Spinal cord (tissue), 10 donors: ENCODE measurements around the gene OR4M1. TPM values are rescaled to one million over a fixed set of nuclear protein-coding genes. Genes with fewer than 3 reads are reported as not detected.
"Not testable (repeated sequence)": the region's sequence is repeated elsewhere in the genome, so short reads cannot be mapped to it uniquely, and the experiment has no call there.

Experiments
- DNase-seq, 6 donors: peaks; one replicate each; pipeline versions ENCODE4 v3.0.0 to v3.0.0-alpha.2; 2013 to 2015; ENCODE audit warnings: low spot score in 6 of 6, low read depth in 4 of 6
- H3K27ac ChIP-seq: one replicate; pipeline ENCODE4 v1.5.1; 2013; ENCODE audit warnings: low read depth, low read length, control low read depth
- H3K27me3 ChIP-seq: one replicate; pipeline ENCODE4 v1.6.1; 2013; ENCODE audit warnings: low read length; ENCODE audit not compliant: control insufficient read depth, insufficient read depth
- H3K36me3 ChIP-seq: one replicate; pipeline ENCODE4 v1.6.1; 2013; ENCODE audit warnings: low read length; ENCODE audit not compliant: control insufficient read depth, insufficient read depth
- H3K4me1 ChIP-seq: one replicate; pipeline ENCODE4 v1.6.1; 2013; ENCODE audit warnings: low read length; ENCODE audit not compliant: control insufficient read depth, insufficient read depth
- H3K4me3 ChIP-seq: one replicate; pipeline ENCODE4 v1.5.1; 2013; ENCODE audit warnings: low read depth, low read length, control low read depth
- H3K9me3 ChIP-seq: one replicate; pipeline ENCODE4 v1.6.1; 2013; ENCODE audit warnings: low read length; ENCODE audit not compliant: control insufficient read depth, insufficient read depth
- WGBS: methylation state at CpG from one replicate; pipeline ENCODE4 v1.1.5; 2013; ENCODE audit warnings: missing lambda C conversion rate; ENCODE audit not compliant: insufficient coverage; 5-methylcytosine and 5-hydroxymethylcytosine counted together
- polyA plus RNA-seq, 2 donors: library from polyadenylated mRNA; unstranded; fragments of 120-200 nt; gene quantifications; one replicate each; pipeline ENCODE4 v1.2.1, GENCODE V29; 2013; ENCODE audit not compliant: insufficient read length in 2 of 2
- total RNA-seq, 2 donors: library from RNA; depleted of rRNA in 1 of 2; stranded (reverse); fragments of 120-200 nt in 1 of 2; fragments of >200 nt in 1 of 2; gene quantifications; one replicate each; pipeline versions ENCODE4 v1.2.3 to v1.2.4, GENCODE V29; 2013 to 2014
- donor health status: healthy.

OR4M1 gene
- total and polyA plus RNA-seq, 4 donors, result not detected

DNA sequence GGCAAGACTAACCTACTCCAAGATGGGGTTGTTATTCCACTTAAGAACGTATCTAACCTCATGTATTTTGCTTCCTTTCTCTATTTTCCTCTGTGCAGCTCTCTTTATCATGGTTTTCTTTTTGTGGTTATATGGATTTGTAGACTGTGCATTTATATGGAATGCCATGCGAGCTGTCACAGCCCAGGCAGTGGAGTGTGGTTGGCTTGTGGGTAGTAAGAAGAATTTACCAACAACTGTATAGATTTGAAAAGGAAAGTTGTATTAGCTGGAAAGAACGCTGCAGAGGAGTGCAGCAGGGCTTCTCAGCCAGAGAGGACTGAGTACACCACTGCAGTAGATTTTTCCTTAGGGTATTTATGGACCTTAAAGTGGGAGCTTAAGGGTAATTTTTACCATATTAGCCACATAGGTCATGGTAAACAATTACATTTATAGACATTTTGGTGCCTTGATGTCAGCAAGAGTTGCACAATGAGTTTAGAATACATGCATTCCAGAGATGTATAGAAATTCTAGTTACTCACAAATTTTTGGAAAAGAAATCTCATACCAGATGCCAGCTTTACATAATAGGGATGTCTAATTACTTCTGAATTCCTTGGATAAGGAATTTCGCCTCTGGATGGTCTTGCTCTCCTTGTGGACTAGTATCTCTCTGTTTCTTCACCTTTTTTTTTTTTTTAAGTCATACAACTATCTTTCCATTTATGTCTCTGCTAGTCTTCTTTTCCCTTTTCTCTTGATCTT is 40.0 kb downstream of the OR4M1 start:
- 82% methylated on average over 2 of the region's 4 CpGs for WGBS
- H3K4me3 ChIP-seq, DNase-seq, H3K27ac ChIP-seq, H3K36me3 ChIP-seq, H3K4me1 ChIP-seq, H3K27me3 ChIP-seq, H3K9me3 ChIP-seq: not testable (repeated sequence)

DNA sequence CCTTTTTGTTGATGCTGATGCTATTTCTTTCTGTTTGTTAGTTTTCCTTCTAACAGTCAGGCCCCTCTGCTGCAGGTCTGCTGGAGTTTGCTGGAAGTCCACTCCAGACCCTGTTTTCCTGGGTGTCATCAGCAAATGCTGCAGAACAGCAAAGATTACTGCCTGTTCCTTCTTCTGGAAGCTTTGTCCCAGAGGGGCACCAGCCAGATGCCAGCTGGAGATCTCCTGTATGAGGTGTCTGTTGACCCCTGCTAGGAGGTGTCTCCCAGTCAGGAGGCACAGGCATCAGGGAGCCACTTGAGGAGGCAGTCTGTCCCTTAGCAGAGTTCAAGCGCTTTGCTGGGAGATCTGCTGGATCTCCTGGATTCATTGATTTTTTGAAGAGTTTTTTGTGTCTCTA is 46.6 kb downstream of the OR4M1 start:
- H3K4me3 ChIP-seq, H3K27me3 ChIP-seq, DNase-seq, H3K9me3 ChIP-seq, H3K36me3 ChIP-seq, H3K4me1 ChIP-seq, H3K27ac ChIP-seq: not testable (repeated sequence)
- no CpG with 5 or more reads among the region's 1 CpG for WGBS

DNA sequence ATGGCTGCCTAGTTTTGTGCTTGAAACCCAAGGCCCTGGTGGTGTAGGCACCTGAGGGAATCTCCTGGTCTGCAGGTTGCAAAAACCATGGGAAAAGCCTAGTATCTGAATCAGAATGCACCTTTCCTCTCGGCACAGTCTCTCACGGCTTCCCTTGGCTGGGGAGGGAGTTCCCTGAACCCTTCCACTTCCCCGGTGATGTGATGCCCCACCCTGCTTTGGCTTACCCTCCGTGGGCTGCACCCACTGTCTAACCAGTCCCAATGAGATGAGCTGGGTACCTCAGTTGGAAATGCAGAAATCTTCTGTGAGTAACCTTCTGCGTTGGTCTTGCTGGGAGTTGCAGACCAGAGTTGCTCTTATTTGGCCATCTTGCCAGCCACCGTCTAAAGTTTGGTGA is 47.7 kb downstream of the OR4M1 start:
- DNase-seq, H3K27me3 ChIP-seq, H3K9me3 ChIP-seq, H3K4me1 ChIP-seq, H3K27ac ChIP-seq, H3K36me3 ChIP-seq, H3K4me3 ChIP-seq: not testable (repeated sequence)
- WGBS, result 66% methylated on average over 3 of the region's 6 CpGs

DNA sequence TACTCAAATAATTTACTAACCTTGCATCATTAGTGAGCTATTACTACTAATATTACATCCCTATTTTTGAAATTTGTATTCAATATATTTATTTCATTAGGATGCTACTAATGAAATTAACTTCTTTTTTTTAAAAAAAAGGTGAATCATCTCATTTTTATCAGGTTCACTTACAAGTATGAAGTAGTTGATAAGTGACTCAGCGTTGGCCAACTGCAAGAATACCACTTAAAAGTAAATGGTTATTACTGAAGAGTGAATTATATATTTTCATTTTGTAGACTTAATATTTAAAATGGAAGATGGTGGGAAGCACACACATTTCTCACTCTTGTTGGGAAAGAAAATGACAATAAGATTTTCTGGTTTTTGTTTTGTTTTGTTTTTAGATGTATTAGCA is 49.9 kb downstream of the OR4M1 start:
- Histone ChIP-seq H3K27ac (no peak overlapping the region), H3K9me3 (peaks cover 7% of the 10 kb centered on the region), H3K4me1 (no peaks in the 10 kb centered on the region), H3K36me3 (no peaks in the 10 kb centered on the region), H3K27me3 (no peaks in the 10 kb centered on the region), H3K4me3 (no peak overlapping the region)
- WGBS, result no CpG with 5 or more reads among the region's 1 CpG
- no peak for DNase-seq

DNA sequence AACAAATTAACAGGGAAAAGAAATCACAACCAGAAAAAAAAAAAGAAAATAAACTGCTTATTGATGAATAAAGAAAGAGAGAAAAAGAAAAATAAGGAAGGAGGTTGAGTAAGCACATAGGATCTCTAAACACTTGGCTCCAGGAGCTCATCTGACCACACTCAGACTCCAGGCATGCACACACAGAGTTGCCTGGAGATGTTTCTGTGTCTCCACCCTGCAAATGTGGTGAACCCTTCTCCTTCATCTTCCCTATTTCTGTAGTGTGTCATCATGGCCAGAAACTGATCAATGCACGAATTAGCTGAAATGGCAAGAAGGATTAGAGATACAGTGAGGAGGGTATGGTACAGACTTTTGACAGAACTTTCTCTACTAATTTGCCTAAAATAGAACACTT is 50.5 kb downstream of the OR4M1 start:
- Histone ChIP-seq H3K27ac (no peak overlapping the region), H3K27me3 (no peaks in the 10 kb centered on the region), H3K4me3 (no peak overlapping the region), H3K4me1 (no peaks in the 10 kb centered on the region), H3K9me3 (peaks cover 10% of the 10 kb centered on the region), H3K36me3 (no peaks in the 10 kb centered on the region)
- DNase-seq, result no peak
- no CpG with 5 or more reads among the region's 1 CpG for WGBS

DNA sequence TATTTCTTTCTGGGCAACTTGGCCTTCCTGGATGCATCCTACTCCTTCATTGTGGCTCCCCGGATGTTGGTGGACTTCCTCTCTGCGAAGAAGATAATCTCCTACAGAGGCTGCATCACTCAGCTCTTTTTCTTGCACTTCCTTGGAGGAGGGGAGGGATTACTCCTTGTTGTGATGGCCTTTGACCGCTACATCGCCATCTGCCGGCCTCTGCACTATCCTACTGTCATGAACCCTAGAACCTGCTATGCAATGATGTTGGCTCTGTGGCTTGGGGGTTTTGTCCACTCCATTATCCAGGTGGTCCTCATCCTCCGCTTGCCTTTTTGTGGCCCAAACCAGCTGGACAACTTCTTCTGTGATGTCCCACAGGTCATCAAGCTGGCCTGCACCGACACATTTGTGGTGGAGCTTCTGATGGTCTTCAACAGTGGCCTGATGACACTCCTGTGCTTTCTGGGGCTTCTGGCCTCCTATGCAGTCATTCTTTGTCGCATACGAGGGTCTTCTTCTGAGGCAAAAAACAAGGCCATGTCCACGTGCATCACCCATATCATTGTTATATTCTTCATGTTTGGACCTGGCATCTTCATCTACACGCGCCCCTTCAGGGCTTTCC is 54.4 kb downstream of the OR4M1 start:
- not testable (repeated sequence) for H3K4me3 ChIP-seq, H3K27me3 ChIP-seq, H3K9me3 ChIP-seq, DNase-seq, H3K4me1 ChIP-seq, H3K27ac ChIP-seq, H3K36me3 ChIP-seq
- WGBS, result 42% methylated on average over 4 of the region's 12 CpGs

DNA sequence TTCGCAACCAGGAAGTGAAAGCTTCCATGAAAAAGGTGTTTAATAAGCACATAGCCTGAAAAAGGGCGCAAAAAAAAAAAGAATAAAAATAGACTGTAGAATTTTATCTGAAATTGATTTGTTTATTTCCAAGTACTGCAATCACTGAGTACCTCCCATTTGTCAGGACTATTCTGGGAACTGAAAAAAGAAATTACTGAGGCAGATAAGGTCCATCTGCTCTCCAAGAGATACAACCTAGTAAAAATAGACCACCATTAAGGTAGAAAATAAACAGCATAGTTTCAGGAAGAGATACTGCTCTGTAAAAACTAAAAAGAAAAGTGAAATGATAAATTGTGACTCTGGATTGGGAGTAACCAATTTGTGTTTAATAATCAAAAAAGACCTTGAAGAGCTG is 55.0 kb downstream of the OR4M1 start:
- H3K4me3 ChIP-seq, result no peak overlapping the region
- WGBS, result no CpG with 5 or more reads among the region's 2 CpGs
- H3K36me3 ChIP-seq, result no peaks in the 10 kb centered on the region
- H3K4me1 ChIP-seq, result no peaks in the 10 kb centered on the region
- no peak overlapping the region for H3K27ac ChIP-seq
- no peaks in the 10 kb centered on the region for H3K27me3 ChIP-seq
- no peak for DNase-seq
- peaks cover 8% of the 10 kb centered on the region for H3K9me3 ChIP-seq

Other genes starting within 250 kb of the OR4M1 start
- not detected for gene OR11H2, start 59.6 kb upstream of the OR4M1 start, total RNA-seq
- gene OR11H2, start 59.6 kb upstream of the OR4M1 start, polyA plus RNA-seq, result not detected
- not detected for gene OR4Q3, start 29.9 kb upstream of the OR4M1 start, total RNA-seq
- gene OR4Q3, start 29.9 kb upstream of the OR4M1 start, polyA plus RNA-seq, result not detected
- not detected for gene OR4N2, start 30.3 kb downstream of the OR4M1 start, total RNA-seq
- not detected for gene OR4N2, start 30.3 kb downstream of the OR4M1 start, polyA plus RNA-seq
- not detected for gene OR4K2, start 101.6 kb downstream of the OR4M1 start, total RNA-seq
- not detected for gene OR4K2, start 101.6 kb downstream of the OR4M1 start, polyA plus RNA-seq
- gene OR4K5, start 147.1 kb downstream of the OR4M1 start, total RNA-seq, result not detected
- not detected for gene OR4K5, start 147.1 kb downstream of the OR4M1 start, polyA plus RNA-seq
- not detected for gene OR4K1, start 157.4 kb downstream of the OR4M1 start, total RNA-seq
- gene OR4K1, start 157.4 kb downstream of the OR4M1 start, polyA plus RNA-seq, result not detected
- gene OR4K15, start 202.1 kb downstream of the OR4M1 start, total RNA-seq, result not detected
- gene OR4K15, start 202.1 kb downstream of the OR4M1 start, polyA plus RNA-seq, result not detected
- not detected for gene OR4Q2, start 228.7 kb downstream of the OR4M1 start, total RNA-seq
- gene OR4Q2, start 228.7 kb downstream of the OR4M1 start, polyA plus RNA-seq, result not detected
- not detected for gene OR4K14, start 245.8 kb downstream of the OR4M1 start, total RNA-seq
- gene OR4K14, start 245.8 kb downstream of the OR4M1 start, polyA plus RNA-seq, result not detected